Prostate gland (tissue), 2 donors: Measurements from ENCODE around the gene MEP1B.

Experiments
- CTCF ChIP-seq, 4 experiments: fragments of 200-600 bp in 2 of 4; fragments of 450-650 bp in 2 of 4; sonication (generic) in 2 of 4; IDR thresholded peaks; 1 replicate in 3 of 4; 2 replicates in 1 of 4; pipeline ENCODE4 v1.5.1; 2016 to 2019; ENCODE audit warnings: antibody characterized with exemption in 4 of 4, mild to moderate bottlenecking in 2 of 4, moderate library complexity in 2 of 4
- POLR2A ChIP-seq: fragments of 450-650 bp; IDR thresholded peaks from one replicate; pipeline ENCODE4 v1.6.1; 2016; ENCODE audit warnings: antibody characterized with exemption, mild to moderate bottlenecking

GRCh38 chr18:32201948-32202672 is 12.3 kb downstream of the MEP1B start:
- no peak for TF ChIP-seq CTCF (IDR thresholded peaks at IDR 0.05)
- TF ChIP-seq POLR2A: no peak
